NCI-H2196 (cell line): ENCODE data around the gene SPNS3.
A peak's percentile ranks its signal among the peaks of the same experiment; 100 is the strongest.

Source experiments
- DNase-seq: peaks from one replicate; lab custom pipeline; 2025; ENCODE audit not compliant: unreplicated experiment; lab: John Stamatoyannopoulos, UW

The SPNS3 gene

DNA sequence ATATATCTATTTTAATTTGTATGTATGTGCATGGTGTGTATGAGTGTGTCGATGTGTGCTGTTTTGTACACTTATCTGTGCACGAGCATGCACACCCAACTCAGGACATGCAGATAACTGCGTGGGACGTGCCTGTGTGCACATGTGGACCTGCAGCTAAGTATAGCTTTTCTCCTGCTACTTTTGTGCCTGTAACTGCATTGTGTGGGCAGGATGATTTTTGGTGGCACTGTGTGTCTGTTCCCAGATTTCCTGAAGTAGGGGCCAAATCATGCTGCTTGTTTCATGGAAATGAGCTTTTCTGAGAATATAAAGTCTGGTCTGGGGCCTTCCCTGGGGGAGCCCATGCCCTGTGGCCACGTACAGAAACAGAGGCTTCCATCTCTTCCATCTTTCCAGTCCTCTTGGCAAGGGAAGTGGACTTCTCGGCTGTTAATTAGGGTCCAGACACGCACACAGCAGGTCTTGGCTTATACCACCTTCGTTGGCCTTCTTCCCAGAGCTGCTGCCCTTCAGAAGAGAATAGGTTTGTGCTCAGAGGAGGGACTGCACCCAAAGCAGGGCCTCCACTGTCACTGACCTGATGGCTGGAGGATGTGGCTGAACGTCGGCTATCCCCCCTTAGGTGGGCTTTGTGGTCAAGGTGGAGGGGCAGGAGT is 30.2 kb downstream of the SPNS3 start:
- peak; percentile 27 for DNase-seq

DNA sequence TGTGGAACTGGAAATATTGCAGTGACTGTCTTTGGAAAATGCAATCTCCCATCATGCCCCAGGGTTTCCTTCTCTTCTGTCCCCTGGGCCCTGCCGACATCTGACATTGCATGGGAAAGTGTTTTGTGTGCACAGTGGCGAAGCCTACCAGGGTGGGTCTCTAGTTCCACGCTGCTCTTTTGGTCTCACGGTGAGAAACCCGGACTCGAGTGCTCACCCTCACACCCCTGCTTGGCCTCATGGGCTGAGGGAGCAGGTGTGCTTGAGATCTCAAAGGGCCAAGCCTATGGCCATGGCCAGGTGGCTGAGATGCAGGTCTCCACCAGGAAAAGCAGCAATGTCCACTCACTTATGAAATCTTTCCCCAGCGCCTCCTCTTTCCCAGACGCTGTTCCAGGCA is 32.0 kb downstream of the SPNS3 start:
- DNase-seq: no peak

DNA sequence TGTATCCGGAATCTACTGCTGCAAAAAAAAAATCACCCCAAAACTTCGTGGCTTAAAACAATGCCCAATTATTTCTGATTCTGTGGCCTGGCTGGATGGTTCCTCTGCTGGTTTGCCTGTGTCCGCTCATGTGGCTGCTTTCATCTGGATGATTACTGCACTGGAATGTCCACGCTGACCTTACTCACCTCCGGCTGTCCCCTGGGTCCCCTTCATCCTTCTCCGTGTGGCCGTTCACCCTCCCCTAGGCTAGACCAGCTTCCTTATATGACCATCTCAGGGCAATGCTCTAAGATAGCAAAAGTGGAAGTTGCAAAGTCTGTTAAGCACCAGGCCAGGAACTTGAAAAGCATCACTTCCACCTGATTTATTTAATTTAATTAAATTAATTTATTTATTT is 33.5 kb downstream of the SPNS3 start:
- no peak for DNase-seq

DNA sequence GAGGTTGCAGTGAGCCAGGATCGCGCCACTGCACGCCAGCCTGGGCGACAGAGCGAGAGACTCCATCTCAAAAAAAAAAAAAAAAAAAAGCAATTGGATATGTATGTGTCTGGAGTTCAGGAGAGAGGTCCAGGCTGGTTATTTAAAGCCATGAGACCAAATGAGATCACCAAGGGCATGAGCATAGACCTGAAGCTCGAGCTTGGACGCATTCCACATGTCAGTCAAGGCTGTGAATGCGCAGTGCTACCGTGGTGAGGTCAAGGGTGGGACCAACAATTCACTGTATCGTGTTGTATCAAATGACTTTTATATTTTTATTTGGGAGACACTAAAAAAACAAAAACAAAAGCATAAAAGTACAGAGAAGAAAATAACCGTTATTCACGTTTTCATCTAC is 35.8 kb downstream of the SPNS3 start:
- DNase-seq: no peak

DNA sequence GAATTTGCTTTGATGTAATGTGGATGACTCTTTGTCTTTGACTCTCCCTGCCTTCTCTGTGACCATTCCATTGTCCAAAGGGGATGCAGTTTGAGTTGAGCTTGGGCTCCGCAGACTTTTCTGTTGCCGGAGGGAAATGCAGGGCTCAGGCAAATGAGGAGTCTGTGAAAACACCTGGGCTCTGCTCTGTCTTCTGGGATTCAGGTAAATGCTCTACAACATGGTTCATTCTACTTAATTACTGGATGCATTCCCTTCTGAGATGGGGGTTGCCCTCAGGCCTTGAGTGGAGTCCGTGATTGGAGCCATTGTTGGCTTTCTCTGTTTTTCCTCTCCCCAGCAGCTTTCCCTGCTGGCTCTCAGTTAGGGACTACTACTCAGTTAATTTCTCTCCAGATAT is 38.5 kb downstream of the SPNS3 start:
- DNase-seq: no peak

DNA sequence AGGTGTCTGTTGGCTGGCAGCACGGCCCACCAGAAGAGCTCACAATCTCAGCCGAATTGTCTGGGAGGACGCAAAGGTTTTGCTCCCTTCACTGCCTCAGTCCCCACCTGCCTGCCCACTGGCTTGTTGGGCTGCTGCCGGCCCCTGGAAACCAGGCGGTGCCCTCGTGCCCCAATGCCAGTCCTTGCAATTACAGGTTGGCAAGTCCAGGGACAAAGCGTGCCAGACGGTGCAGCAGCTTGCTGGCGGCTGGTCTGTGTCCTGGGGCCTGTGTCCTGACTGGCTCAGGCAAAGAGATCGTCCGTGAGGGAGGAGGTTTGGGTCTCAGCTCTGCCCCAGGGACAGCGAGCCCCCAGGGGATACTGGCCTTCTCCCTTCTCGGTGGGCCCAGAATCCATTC is 40.4 kb downstream of the SPNS3 start:
- no peak for DNase-seq

DNA sequence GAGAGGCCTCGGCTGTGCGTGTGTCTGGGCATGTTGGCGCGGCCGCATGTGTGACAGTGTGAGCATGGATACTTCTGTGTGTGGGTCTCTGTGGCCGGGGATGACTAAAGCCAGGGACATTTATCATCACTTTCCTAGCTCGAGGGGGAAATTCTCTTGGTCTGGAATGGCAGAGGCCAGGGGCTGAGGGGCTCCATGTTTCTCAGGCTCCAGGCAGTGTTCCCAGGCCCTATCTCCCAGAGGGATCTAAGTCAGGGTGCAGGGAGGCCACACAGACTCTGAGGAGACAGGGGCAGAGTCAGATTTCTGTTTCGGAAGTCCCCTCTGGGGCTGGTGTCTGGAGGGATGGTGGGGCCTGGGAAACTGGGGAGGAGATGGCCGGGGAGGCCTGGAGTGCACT is 41.3 kb downstream of the SPNS3 start:
- no peak for DNase-seq

DNA sequence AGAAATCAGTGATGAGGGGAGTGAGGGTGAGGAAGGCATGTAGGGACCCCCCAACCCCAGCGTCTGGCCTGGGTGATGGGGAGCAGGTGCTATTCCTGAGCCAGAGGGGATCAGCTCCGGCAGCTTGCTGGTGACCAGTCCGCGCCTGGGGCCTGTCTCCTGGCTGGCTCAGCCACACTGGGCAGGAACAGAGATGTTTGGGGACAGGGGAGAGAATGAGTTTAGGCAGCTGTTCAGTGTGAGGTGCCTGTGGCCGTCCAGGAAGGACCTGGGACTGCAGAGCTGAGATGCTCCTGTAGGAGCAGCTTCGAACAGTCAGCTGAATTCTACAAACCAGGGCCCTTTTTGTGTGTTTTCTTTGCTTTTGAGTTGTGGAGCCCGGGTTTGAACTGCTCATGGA is 41.7 kb downstream of the SPNS3 start:
- no peak for DNase-seq

DNA sequence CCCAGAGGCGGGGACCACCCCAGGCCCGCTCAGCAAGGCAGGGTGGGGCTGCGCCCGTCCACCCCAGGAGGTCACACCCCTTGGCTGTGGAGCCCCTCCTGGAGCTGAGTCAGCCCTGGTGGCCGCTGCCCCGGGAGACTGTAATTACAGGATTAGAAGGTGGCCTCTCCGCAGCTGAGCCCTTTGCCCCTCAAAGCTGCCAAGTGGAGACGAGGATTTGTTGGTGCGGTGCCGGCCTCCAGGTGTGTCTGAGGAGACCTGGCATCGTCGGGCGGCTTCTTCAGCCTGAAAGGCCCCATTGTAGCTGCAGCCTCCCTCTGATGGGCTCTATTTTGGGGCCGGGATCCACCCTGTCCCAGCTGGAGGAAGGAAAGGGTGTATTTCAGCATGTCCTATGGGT is 42.3 kb downstream of the SPNS3 start:
- DNase-seq: no peak

DNA sequence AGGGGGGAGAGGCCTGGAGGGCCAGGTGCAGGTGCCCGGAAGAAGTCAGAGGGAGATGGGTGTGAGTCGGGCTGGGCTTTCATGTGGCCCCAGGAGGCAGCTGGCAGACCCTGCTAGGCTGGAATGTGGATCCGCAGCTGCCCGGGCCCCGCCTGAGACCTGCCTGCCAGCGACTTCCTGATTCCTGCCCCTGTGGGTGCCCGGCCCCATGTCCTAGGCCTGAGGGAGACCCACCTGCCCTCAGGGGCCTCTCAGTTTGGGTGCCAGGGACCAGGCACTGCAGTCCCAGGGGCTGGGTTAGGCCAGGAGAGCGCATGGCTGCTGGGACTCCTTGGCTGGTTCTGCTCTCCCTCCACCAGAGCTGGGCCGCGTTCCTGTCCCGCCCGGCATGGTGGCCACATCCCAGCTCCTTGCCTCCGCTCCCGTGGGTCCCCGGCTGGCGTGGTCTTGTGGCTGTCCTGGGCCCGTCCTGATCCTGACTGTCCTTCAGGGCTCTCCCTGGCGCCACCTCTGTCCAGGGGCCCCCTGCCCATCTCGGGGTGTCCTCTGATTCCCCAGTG is 42.9 kb downstream of the SPNS3 start:
- peak; percentile 19 for DNase-seq

DNA sequence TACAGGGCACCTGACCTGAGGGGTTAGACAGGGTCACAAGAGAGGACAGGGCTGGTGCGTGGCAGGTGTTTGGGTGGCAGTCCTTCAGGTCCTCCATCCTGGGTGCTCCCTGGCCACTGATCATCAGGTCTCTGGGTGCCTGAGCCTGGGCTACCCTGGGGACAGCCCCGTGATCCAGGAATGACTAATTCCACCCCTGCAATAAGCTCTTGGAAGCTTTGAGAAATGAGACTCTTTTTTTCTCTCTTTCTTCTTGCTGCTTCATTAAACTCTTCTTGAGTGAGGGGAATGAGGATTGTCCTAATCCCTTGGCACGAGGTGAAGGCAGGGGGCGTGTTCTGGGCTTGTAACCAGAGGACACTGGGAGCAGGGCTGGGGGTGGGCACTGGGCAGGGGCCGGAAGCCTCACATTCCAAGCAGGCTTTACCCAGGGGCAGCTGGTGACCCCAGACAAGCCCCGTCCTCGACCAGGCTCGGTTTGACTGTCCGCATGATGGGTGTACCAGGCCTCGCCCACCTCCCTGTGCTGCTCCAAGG is 43.6 kb downstream of the SPNS3 start:
- DNase-seq: no peak

DNA sequence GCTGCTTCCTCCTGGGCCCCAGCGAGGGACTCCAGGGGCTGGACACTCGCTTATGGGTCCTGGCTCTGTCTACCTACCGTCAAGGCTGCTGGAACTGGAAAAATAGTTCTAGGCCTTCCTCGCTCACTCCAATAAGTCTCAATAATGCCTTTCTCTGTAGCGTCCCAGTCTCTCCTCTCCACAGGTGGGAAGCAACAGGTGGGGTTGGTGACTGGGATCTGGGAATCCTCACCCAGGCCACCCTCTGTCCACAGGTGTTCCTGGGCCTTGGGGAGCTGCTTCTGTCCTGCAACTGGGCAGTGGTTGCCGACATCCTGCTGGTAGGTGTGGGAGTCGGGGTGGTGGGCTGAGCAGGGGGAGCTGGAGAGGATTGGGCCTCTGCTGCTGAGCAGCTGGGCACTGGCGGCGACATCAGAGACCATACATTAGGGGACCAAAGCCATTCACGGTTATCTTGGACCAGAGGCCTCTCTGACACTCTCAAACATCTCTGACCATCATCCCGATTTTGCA is 44.6 kb downstream of the SPNS3 start:
- DNase-seq: no peak

DNA sequence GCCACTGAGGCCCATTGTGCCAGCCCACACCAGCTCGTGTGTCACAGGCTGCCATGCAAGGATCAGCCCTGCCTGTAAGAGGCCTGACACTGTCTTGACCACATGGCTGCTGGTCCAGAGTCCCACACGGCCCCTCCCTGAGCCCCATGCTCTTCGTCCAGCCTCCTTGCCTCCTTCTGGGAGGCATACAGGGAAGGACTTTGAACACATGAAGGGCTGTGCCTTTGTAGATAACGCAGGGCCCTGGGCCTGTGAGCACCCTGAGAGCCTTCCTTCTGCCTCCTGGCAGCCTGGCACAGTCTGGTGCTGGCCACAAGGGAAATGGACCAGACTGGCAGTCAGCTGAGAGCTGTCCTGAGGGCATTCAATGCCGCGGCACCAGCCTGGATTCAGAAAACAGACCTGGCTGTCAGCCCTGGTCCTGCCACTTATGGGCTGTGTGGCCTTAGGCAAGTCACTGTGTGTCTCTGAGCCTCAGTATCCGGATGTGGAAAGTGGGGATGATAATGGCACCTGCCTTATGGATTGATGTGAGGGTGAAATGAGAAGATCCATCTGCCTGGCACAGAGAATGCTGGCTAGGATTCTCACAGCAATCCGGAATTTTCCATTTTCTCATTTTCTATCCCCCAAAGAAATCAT is 45.7 kb downstream of the SPNS3 start:
- no peak for DNase-seq

DNA sequence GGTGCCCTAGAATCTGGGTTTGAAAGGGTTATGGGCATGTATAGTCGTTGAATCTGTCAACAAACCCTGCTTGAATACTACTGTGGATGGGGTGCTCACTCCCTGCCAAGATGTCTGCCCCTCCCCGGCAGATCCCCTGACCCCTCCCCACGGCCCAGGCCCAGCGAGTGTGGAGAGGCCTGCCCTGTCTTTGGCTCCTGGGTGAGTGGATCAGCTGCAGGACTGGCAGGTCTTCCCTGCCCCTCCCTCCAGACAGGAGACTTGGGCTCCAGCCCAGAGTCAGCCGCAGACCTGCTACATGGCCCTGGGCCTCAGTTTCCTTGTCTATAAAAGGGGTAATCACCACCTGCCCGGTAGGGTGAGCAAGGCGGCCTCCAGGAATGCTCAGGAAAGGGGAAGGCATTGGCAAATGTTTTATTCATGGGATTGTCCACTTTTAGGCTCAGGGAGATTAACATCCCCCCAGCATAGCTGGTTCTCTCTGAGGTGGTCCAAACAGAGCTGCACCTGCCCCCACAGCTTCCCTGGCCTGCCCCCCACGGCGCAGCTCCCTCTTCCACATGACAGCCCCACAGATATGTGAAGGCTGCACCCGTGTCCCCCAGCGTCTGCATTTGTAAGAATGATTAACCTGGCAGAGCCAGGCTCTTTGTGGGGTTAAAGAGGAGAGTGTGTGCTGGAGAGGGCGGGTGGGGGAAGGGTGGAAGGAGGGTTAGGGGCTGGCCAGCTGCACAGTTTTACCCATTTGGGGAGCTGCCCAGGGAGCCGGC is 46.4 kb downstream of the SPNS3 start:
- DNase-seq: no peak

DNA sequence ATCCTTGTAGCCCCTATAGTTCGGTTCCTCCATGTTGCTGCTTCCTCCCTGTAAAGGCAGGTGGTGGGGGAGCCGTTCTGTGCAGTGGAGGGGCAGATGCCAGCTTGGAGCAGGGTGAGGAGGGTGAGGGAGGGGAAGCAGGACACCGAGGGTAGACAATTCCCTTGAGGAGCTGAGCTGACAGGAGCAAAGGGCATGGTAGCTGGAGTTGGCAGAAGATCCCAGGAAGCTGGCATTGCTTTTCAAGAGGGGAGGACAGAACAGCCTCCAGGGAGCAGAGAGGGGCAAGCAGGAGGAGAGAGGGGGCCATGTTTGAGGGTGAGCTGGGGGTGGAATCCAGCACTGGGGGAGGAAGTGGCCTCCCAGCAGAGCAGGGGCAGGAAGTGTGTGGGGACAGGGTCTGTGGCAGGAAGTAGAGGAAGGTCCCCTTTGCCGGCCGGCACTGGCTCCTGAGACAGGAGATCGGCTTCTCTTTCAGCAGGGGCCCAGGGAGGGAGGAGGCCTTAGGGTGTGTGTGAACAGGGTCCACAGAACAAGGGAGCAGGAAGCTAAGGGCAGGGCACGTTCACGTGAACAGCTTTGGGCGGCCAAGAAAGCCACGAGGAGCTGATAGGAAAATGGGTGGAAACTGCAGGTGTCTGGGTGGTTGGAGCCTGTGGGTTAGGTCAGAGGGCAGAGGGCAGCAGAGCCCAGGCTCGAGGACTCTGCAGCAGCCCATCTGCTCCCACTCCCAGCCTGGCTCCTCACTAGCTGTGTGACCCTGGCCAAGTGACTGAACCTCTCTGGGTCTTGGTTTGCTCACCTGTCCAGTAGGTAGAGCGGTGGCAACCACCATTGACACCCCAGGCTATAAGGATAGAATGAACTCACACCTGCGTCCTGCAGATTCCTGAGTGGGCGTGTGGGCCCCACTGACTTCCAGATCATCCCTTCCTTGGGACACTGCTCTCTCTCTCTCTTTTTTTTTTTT is 47.5 kb downstream of the SPNS3 start:
- DNase-seq: no peak

DNA sequence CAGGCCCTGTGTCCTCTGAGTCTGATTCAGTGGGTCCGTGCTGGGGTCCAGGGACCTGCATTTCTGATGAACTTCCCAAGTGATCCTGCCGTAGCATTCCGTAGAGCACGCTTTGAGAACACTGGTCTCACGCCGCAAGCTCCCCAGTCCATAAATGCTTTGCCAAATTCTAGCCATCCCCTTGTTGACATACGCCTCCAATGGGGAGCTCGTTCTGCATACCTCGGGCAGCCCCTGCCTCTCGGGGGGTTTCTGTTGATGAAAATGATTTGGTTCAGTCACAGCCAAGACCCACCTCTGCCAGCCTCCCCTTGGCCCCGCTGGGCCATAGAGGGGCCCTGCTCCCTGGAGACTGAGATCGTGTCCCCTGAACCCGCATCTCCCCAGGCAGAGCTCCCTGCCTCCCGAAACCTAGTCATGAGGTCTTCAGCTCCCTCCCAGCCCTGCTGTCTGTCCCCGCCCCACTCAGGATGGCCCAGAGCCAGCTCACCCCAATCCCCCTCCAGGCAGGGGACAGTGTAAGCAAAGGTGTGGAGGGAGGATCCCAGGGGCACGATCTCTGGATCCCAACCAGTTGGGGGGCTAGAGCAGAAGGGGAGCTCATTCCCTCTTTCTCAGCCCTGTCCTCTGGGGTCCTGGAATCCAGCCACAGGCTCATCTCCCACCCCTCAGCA is 48.7 kb downstream of the SPNS3 start:
- no peak for DNase-seq

DNA sequence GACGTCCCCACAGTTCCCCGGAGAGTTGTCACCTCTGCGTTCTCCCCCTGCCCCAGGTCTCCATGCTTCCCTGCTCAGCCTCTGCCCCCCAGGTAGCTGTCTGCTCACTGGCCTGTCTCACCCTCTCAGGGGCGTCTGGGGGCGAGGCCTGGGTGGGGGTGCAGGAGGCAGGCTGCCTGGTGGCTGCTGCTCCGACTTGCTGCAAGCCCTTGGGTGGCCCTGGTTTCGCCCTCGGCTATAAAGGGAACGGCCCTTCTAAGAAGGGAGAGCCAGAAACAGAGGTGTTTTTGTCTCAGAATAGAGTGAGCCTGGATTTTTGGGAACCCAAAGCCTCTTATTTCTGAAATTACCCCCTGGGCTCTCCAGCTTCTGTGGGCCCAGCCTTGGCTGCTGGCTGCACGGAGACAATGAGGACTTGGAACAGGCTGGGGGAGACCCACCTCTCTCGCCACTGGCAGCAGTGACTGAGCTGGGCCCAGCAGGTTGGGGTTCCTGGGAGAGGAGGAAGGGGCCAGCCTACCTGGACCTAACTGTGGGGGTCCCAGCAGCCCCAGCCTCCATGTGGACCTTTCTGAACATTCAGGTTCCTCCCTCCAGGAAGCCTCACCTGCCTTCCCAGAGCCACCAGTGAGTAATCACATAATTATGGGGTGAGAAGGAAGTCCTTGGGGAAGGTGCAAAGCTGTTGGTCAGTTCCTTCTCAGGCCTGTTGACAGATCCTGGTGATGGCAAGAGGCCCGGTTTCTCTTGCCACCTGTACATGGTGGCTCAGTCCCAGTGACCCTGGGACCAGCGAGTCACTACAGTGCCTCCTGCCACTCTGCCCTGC is 49.5 kb downstream of the SPNS3 start:
- peak; percentile 42 for DNase-seq

DNA sequence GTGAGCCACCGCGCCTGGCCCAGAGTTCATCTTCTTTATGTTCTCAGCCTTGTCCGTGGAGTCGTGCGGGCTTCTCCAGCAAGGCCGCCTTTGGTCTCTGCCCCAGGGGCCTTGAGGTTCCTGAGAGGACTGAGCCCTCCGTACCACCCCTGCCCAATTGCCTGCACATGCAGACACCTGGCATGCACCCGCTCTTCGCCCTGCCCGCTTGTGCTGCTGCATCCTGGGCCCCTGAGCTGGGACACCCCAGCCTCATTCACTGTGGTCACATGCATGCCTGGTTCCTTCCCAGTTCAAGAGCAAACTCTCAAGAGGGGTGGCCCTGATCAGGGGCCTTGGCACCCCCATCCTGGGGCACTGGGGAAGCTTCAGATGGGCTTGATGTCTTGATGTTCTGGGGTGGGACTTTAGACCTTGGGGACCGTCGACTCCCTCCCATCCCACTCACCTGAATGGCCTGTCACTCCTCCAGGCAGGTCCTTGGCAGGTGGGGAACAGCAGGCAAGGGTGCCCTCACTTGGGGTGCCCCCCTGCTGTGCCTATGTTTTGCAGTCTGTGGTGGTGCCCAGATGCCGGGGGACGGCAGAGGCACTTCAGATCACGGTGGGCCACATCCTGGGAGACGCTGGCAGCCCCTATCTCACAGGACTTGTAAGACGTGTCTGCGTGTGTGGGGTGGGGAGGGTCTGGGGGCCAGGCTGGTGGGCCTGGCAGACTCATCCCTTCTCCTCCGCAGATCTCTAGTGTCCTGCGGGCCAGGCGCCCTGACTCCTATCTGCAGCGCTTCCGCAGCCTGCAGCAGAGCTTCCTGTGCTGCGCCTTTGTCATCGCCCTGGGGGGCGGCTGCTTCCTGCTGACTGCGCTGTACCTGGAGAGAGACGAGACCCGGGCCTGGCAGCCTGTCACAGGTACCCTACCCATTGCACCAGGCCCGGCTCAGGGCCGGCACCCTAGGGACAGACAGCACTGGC is 52.2 kb downstream of the SPNS3 start:
- no peak for DNase-seq
